HG03521 (cell line): ENCODE data around the gene CDKL5.
A peak's percentile ranks its signal among the peaks of the same experiment; 100 is the strongest.

Source experiments
- ATAC-seq: cut with Tn5 transposase; IDR thresholded peaks from one replicate; pipeline ENCODE4 v1.9.1; 2021; ENCODE audit warnings: mild to moderate bottlenecking, moderate library complexity; ENCODE audit not compliant: unreplicated experiment

The CDKL5 gene

DNA sequence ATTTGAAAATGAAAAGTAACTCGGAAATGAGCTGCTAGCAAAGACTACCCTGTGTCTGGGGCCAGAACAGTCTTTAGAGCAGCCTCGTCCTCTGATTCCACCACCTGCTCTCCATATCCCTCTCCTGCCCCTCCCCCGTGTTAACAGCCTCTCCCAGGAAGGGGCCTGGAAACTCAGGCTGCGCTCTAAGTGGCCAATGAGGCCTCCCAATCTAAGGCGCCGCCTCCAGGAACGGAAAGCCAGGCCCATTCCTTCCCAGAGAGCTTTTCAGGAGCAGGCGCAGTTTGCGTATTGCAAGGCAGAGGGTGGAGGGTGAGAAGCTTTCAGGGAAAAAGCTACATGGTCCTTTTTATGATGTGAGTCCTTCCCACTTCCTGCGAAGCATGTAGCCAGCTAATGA is 215.3 kb downstream of the CDKL5 start:
- ATAC-seq = no peak

DNA sequence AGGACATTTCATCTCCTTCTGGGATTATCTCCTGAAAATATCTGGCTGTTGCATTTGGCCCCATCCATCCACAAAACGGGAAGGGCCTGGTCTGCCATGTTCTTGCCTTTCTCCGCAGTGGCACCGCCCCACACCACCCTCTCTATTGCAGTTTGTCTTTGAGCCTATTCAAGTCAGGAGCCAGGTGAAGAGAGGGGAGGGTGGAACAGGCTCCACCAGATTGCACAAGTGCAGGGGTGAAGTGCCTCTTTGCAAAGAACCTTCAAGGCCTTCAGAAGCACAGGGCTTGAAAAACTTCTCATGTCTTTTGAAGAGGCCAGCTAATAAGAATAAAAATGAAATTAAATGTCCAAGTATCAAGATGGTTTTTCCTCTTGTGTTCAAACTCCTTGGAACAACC is 217.8 kb downstream of the CDKL5 start:
- ATAC-seq = no peak

DNA sequence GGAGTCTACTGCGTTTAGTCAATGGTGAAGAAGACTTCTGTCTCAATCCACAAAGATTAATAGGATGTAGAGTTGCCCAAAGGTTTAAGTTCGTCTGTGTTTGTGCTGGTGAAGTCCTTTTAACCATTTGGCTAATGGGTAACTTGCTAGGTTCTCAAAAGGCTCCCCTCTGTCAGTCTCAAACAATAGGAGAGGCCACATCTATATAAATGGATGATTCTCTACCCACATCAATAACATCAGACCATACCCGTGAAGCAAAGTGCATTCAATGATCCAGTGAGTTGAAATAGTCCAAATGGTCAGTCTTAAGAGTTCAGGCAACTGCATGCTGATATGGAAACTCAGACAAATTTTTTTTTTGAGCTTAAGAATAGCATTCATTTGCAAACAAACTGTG is 218.4 kb downstream of the CDKL5 start:
- ATAC-seq = no peak

DNA sequence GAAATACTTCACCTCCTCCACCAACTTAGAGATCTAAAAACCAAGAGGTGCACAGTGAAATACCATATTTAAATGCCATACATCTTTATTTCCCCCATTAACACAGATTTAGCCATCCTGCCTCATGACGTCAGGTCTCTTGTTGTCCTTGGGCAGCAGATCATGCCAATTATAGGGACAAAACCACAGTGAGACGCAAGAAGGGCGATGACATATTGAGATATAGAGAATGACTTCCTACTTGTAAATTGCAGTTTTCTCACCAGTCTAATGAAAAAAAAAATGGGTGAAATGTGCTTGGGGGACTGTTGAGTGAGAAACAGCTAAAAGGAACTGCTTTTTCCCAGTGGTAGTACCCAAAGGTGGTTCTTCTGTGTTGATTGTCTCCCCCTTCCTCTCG is 222.2 kb downstream of the CDKL5 start:
- ATAC-seq = no peak

DNA sequence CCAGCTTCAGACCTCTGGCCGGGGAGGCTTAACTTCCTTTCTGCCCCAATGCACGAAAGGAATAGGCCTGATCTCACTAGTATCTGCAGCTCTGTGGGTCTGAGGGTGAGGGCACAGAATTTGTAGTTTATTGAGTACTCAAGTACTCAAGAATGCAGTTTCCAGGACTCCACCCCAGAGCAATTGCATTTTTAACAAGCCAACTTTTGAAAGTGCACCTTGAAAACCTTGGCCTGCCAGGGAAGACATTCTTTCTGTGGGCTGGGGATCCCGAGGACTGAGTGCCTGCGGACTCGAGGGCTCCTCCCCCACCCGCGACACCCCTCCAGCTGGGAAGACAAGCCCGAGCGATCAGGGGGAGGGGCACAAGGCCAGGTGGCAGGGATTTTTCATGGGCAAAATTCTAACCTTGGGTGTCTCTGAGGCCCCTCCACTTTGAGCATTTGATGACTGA is 224.1 kb downstream of the CDKL5 start:
- ATAC-seq = no peak

DNA sequence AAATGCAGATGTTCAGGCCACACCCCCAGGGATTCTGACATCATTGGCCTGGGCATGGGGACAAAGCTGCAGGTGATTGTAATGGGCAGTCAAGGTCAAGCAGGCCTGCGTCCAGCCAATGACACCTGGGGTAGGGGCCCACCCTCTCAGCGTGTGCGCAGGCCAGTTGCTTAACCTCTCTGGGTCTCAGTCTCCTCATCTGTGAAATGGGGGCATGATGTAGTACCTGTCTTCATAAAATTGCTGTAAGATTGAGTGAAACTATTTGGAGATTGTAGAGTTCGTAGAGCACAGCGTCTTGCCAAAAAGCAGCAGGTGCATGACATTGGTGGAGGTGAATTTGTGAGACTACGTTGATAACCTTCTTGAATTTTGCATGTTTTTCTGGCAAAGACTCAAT is 225.3 kb downstream of the CDKL5 start:
- no peak for ATAC-seq

DNA sequence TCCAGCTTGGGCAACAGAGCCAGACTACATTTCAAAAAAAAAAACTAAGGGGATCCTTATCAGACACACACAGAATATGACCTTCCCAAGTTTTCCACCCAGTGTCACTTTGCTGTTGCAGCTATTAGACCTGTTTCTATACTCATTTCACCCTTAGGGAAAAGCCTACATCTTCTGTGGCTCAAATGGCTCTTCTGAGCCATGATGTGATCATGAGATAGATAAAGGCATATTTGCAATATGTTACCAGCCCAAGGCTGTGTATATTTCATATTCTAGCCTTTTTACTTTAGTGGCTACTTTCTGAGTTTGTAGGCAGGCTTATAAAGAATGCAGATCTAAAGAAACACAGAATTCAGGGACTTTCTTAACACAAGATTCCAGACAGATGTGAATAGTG is 227.2 kb downstream of the CDKL5 start:
- ATAC-seq = no peak

DNA sequence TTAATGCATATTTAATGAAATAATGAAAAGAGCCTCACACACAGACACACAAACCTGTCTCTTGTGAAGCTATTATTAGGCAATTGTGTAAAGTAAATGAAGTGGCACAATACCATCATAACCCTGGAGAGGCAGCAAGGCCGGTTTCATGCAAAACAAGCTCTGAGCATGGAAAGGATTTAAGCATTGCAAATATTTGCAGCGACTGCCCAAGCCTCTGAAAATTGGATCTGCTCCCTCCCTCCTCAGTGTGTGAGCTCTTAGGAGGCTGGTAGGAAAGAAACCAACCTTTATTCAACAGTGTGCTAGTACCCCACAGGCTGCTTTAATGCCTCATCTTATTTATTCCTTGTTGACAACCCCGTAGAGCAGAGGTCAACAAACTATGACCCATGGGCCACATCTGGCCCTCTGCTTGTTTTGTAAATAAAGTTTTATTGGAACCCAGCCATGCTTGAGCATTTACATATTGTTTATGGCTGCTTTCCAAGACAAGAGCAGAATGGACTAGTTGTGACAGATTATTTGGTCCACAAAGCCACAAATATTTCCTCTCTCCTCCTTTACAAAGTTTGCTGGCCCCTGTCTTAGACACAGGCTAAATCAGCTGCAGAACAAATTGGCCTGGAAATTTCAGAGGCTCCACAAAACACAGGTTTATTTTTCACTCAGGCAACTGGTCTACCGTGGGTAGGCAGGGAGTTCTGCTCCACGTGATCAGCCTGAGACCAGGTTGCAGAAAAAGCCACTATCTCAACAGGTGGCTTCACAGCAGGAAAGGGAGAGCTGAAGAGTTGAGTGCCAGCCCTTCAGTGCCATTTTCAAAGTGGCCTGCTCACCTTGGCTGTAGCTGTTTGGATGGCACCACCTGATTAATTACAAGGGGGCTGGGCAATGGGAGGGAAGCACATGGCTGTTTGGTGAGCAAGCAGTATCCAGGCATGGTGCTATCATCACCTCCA is 229.7 kb downstream of the CDKL5 start:
- no peak for ATAC-seq

DNA sequence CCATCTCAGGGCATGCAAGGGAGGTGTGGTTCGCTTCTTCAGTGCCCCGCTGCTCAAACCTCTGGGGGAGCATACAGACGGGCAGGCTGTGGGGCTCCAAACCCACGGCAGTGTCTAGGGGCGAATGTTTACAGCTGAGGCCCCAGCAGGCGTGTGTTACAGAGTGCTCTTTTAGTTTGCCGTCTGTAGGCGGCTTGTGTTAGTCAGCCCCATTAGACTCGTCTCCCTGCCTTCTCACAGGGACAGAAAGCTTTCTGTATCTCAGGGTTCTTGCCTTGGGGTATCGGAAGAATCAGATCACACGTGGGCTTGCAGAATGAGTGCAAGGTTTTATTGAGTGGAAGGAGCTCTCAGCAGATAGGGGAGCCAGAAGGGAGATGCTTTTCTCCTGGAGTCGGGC is 235.9 kb downstream of the CDKL5 start:
- ATAC-seq = no peak

DNA sequence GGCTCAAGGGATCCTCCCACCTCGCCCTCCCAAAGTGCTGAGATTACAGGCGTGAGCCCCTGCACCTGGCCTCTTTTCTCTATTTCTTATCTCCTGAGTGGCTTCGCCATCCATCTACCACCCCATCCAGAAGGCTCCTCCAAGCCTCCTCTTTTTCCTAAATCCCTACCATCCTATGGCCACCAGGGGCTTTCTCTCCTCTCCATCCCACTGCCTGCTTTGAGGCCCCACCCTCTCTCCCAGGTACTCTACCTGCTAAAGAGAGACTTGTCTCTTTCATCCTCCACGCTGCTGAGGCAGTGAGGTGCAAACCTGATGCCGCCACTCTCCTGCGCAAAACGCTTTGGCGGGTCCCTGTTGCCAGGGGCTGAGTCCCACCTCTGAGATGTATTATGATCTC is 239.5 kb downstream of the CDKL5 start:
- ATAC-seq = no peak

DNA sequence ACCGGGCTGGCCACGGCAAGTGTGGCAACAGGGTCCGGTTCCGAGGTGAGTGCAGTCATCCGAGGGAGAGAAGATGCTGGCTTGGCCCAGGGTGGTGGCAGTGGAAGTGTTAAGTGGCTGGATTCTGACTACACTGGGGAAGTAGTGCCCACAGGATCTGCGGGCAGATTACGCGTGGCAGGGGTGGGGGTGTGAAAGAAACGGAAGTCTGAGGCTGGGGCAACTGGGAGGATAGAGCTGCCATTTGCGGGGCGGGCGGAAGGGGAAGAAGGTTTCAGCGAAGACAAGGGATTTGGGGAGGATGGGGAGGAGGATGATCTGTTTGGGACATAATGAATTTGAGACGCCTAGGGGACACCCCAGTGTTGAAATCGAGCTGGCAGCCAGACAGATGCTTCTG is 241.2 kb downstream of the CDKL5 start:
- ATAC-seq = no peak

DNA sequence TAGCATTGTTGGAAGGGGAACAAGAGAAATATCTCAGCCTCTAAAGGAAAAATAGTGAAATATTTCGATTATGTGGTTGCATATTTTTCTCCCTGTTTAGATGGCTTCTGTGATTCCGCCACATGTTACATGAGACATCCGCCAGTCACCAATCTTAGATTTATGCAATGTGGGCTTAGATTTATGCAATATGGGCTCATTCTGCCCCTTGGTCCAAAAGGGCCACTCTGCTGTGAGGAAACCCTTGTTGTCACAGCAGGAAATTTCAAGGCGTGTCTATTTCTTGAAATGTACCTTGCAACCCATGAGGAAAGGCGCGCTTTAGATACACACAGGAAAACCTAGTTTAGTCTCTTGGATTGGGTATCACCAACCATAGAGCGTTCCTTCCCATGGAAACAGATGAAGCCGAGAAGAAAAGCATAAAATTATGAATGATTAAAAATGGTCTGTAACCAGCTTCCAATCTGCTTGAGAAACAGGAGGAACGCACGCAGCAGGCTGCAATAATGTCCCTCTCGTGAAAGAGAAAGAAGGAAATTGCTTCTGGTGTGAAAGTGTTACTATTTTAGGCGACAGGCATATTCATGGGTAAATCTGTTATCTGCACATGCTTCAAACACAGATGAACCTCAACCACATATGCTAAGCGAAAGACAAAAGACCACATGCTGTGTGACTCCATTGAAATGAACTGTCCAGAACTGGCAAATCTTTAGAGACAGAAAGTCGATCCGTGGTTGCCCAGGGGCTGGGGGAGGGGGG is 242.8 kb downstream of the CDKL5 start:
- no peak for ATAC-seq

DNA sequence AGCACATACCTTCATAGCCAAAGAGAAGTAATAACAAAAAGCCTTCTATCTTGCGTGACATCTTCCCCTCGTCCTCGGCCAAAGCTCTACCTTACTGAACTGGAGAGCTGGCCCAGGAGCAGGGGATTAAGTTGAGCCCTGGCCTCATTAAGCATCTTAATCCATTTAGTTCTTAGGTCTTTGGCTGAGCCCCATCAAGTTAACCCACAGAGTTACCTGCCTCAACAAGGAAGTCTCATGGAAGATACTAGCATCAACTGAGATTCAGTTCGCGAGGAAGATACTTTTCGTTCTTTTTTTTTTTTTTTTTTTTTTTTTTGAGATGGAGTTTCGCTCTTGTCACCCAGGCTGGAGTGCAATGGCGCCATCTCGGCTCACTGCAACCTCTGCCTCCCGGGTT is 246.6 kb downstream of the CDKL5 start, which contains the start of gene RS1:
RS1 (minus strand) TSS at position 101 of the 400 bp plus-strand sequence; CDS start at position 61, 40 bp downstream.
- ATAC-seq = no peak

DNA sequence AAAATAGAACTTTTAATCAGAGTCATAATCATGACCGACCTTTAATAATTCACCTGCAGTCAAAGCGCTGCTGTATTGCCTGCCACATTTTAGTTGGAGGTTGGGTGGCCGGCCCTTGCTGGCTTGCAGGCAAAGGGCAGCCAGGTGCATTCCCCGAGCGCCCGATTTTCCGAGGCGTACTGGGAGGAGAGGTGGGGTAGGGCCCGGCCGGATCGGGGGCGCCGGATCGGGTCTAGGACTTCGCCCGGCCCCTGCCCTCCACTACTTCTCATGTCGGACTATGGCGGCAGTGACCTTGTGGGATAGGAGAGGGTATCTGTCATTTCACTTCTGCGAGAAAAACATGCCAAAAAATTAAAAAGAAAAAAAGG is 249.0 kb downstream of the CDKL5 start:
- peak; percentile 26 for ATAC-seq

DNA sequence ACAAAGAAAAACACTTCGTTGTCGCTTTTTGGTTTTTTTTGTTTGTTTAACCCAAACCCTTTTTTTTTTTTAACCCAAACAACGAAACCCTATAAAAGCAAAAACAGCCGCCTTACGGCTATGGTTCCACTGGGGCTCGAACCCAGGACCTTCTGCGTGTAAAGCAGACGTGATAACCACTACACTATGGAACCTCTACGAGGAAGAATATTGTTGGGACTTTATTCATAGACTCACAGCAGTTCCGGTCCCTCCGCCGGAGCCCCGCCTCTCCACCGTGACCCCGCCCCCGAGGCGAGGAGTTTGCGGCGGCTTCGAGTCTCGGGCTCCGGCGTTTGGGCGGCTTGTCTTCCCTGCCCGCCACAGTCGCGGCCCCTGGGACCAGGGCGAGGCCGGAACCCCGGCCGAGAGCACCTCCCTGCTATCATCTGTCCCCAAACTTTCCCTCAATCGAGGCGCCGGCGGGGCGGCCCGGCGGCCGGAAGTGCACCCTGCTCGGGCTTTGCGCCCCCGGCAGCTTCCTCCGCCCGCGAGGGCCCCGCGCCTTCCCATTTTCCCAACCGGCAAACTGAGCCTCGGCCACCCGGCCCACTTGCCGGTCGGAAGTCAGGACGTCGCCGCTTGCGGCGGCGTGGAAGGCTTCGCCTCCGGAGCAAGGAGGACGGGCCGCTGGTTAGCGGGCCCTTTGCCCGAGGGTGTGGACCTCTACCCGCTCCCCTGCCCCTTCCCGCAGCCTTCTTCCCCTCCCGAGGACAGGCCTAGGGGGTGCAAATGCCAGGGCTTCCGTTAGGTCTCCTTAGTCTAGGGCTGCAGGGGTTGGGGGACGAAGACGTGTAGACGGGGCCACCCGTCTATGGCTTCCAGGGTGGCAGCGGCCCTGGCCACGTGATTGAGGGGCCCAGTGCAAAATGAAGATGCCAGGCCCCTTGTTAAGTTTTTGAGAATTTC is 249.7 kb downstream of the CDKL5 start:
- ATAC-seq = peak; percentile 74

DNA sequence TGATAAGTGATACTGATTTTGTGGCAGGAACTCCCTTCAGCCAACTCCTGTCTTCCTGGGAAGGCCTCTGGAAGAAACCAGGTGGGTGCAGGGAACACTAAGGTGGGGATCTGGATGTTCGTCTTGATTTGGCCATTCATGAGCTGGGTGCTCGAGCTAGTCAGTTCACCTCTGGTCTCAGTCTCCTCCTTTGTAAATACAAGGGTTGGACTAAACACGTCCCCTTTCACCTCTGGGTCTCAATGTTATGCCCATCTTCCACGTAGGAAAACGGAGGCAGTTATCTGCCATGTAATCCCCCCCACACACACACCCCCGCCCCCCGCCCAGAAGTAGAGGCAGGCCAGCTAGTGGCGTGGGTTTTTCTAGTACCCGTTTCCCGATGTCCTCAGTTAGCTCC is 250.6 kb downstream of the CDKL5 start:
- no peak for ATAC-seq

DNA sequence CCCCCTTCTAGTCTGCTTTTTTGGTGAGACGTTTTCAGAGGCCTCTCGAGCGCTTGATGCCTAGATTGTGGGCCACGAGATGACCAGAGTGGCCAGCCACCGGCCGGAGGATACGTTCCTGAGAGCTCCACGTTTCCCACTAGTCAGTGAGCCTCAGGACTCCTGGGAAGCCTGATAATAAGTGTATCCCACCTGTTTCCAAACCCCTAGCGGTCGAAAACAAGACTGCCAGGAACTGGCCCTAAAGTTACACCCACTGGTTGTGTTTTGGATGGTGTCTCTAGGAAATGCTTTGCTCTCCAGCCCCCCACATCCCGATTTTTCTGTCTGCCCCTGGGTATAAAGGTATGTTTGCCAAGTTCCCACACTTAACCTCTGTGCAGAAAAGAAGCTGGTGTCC is 251.1 kb downstream of the CDKL5 start:
- ATAC-seq = no peak

DNA sequence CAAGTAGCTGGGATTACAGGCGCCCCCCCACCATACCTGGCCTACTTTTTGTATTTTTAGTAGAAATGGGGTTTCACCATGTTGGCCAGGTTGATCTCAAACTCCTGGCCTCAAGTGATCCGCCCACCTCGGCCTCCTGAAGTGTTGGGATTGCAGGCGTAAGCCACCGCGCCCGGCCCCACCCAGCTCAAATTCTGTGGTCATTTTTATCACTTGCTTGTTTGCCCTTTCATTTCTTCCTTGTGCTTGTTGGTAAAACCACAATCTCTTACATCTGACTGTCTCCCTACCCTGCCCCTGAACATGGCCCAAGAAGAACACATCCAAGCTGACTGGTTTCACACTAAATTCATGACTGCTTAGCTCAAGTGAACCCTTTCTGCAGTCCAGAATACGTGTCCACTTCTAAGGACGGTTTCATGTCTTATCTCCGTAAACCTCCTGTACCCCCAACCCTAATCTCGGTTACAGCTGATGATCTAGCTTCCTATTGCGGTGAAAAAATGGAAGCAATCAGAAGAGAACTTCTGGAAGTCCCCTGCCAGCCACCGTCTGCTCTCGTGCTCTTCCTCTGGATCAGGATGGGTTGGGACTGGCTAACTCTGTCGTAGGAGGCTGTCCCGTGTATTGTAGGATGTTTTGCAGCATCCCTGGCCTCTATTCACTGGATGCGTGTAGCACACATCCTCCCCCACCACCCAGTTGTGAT is 251.9 kb downstream of the CDKL5 start:
- ATAC-seq = no peak

DNA sequence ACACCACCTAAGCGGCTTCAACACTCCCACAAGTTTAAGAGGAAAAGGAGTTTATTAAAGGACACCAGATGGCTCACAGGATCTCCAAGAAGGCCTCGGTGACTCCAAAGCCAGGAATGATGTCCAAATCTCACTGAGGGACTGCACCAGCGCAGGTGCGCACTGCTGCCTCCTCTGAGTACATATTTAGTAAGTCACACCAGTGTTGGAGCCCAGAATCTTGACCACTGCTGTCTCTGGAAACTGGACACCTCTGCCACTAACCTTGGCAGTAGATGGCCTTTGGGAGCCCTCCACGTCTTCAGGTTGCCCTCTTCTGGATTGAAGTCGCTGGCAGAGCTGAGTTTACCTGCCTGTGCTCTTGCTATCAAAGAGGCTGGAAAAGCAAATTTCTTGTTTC is 256.6 kb downstream of the CDKL5 start:
- ATAC-seq = no peak

DNA sequence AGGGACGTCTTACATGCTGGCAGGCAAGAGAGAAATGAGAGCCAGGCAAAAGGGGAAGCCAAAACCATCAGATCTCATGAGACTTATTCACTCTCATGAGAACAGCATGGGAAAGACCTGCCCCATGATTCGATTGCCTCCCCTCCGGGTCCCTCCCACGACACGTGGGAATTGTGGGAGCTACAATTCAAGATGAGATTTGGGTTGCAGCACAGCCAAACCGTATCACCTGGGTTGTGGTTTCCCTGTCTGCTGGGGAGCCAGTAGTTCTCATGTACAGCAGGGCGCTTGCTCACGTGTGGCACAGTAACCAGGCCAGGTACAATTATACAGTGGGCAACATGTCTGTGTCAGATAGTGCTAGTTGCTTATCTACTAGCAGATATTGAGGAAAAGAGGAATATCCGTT is 257.6 kb downstream of the CDKL5 start:
- ATAC-seq = no peak
